ENCODE results near the gene WDR49.

Gene WDR49

DNA sequence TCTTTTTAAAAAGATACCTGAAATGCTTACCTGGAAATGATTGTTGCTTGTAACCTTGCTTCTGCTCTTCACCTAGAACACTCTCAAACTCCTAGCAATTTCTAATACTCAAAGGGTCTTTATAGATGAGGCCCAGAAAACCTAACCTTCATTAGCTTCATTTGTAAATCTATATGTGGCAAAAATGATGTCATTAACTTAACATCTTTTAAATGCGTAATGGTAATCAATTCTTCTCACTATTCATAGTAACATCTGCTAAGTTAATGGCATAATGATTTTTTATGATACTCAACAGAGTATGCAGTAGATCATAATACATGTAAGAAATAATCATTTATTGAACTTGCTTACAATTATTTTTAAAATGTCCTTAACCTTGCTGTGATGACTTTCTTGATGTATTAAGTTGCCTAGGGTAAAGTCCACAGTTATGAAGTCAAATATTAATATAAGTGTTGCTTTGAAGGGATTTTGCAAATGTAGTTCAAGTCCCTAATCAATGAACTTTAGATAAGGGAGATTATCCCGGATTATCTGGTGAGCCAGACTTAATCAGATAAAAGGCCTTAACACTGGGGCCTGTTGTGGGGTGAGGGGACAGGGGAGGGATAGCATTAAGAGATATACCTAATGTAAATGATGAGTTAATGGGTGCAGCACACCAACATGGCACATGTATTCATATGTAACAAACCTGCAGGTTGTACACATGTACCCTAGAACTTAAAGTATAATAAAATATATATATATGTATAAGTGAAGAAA, 169.8 kb downstream of the WDR49 start:
- DNase-seq: no peak

GRCh38 chr3:167481164-167481563, 172.6 kb downstream of the WDR49 start:
- no peak for DNase-seq

- DNase-seq: no peak
Measured at GRCh38 chr3:167480748-167481147, 173.0 kb downstream of the WDR49 start.

DNA sequence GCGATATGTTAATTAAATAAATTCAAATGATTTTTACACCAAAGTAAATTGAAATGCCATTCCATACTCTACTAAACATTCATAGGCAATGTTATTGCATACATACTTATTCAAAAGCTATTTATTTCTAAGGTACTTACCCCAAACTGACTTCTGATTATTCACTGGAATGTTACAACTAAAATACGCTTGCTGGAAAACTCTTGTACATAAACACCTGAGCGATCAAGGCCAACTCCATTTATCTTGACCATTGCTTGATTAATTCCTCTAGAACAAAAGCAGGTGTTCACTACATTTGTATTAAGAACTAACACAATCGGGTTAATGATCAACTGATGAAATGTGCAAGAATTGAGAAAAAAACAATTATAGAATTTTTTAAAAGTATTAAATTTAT, 179.9 kb downstream of the WDR49 start, which contains the start of gene SERPINI2:
Gene SERPINI2, minus strand, starts transcription at position 180 of the 400 bp plus-strand sequence. CDS start 2,208 bp downstream, outside the sequence.
- DNase-seq: no peak

DNA sequence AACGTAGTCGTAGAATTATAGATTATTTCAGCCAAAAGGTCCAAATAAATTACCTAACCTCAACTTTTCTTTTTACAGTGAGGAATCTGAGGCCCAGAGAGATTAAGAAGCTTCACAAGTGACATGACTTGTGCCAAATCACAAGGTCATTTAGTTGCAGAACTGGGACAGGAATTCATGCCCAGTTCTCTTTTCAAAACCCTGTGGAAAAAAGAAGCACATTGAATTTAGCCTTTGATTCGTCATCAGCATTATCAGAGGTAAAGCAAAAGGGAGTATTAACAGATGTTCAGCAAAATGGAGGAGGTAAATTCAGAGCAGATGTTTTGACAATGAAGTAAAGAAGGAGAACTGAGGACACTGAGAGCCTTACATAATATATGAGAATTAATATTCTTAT, 184.4 kb downstream of the WDR49 start:
- DNase-seq: no peak

- DNase-seq: no peak
Measured at GRCh38 chr3:167467848-167468611, 185.7 kb downstream of the WDR49 start.

DNA sequence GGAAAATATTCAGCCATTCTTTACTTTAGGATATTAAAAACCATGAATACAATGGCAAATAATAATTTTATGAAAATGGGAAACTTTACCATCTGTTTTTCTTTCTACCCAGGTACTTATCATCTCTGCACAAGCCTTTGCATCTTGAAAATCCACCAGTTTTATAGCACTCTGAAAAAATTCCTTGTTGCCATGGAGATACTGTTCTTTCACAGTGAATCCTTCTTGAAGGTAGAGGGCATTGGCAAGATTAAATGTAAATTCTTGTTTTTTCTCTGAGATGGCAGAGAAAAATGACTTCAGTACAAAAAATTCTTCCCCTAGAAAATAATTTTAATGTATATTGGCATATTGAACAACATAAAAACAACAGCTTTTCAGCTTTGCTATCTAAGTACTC, 186.8 kb downstream of the WDR49 start:
- DNase-seq: no peak

- DNase-seq: no peak
Measured at GRCh38 chr3:167456157-167456799, 197.5 kb downstream of the WDR49 start.

DNA sequence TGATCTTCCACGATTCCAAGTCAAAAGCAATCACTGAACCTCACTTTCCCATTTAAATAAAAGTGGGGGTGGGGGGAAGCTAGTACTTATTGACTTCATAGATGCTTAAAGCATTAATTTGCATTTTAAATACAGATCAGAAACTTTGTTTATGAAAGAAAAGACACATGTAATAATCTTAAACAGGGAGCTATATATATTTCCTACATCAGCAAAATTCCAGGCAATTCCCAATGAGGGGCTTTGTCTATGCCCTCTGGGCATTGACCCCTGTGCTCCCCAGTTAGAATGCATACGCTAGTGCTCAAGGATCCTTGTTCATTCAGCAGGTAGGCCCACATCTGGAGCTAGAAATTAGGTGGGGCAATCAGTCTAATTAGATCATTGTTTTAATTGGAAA, 199.9 kb downstream of the WDR49 start:
- DNase-seq: no peak

GRCh38 chr3:167451282-167451681, 202.5 kb downstream of the WDR49 start:
- no peak for DNase-seq

- DNase-seq: no peak
Measured at GRCh38 chr3:167450675-167451074, 203.1 kb downstream of the WDR49 start.

- DNase-seq: no peak
Measured at GRCh38 chr3:167450195-167450594, 203.5 kb downstream of the WDR49 start.

GRCh38 chr3:167445491-167445890, 208.3 kb downstream of the WDR49 start:
- no peak for DNase-seq

DNA sequence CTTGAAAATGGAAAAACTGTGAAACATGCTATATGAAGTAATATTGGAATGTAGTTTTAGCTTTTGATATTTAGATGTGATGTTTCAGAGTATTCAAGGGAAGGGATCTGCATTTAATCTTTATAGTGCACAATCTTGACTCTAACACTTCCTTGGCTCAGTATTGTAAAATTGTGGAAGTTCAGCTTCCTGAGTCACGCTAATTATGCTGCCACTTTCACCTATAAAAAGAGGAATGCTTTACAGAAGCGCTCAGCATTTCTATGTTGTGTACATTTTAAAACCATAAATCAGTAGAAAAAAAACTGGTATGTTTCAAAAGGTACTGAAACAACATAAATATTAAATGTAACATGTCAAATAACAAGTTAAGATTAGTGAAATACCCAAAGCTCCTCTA, 212.5 kb downstream of the WDR49 start:
- no peak for DNase-seq

GRCh38 chr3:167437428-167438139, 216.2 kb downstream of the WDR49 start:
- DNase-seq: no peak
